Lower leg skin (tissue), 3 donors: ENCODE results near the gene TTC7B.

Experiments
- CTCF ChIP-seq, 3 donors: fragments of 450-650 bp; IDR thresholded peaks; one replicate each; pipeline ENCODE4 v1.5.1; 2016; ENCODE audit warnings: antibody characterized with exemption in 3 of 3, mild to moderate bottlenecking in 3 of 3, moderate library complexity in 2 of 3
- POLR2A ChIP-seq, 2 donors: fragments of 450-650 bp; IDR thresholded peaks; one replicate each; pipeline ENCODE4 v1.6.1; 2016 to 2017; ENCODE audit warnings: antibody characterized with exemption in 2 of 2, mild to moderate bottlenecking in 1 of 2, moderate library complexity in 1 of 2

DNA sequence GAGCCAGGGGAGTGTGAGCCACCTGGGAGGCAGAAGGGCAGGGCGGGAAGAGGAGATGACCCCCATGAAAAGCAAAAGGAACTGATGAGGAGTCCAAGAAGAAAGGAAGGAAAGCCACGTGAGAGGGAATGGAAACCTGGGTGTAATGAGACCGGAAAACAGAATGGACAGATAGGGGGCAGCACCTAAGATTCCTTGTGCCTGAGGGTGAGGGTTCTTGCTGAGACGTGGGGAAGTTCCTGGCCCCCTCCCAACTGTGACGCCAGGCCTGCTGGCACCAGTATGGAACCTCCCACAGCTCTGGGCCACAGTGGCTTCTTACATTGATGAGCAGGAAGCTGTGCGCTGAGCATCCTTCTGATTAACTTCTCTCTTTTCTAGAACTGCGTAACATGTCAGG lies 30.8 kb downstream of the TTC7B start:
- TF ChIP-seq POLR2A (IDR thresholded peaks at IDR 0.05) (no peak), CTCF (IDR thresholded peaks at IDR 0.05) (no peak)
